ENCODE results near the gene STRA6.
A peak's percentile ranks its signal among the peaks of the same experiment; 100 is the strongest.

The STRA6 gene, protein sequence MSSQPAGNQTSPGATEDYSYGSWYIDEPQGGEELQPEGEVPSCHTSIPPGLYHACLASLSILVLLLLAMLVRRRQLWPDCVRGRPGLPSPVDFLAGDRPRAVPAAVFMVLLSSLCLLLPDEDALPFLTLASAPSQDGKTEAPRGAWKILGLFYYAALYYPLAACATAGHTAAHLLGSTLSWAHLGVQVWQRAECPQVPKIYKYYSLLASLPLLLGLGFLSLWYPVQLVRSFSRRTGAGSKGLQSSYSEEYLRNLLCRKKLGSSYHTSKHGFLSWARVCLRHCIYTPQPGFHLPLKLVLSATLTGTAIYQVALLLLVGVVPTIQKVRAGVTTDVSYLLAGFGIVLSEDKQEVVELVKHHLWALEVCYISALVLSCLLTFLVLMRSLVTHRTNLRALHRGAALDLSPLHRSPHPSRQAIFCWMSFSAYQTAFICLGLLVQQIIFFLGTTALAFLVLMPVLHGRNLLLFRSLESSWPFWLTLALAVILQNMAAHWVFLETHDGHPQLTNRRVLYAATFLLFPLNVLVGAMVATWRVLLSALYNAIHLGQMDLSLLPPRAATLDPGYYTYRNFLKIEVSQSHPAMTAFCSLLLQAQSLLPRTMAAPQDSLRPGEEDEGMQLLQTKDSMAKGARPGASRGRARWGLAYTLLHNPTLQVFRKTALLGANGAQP

DNA sequence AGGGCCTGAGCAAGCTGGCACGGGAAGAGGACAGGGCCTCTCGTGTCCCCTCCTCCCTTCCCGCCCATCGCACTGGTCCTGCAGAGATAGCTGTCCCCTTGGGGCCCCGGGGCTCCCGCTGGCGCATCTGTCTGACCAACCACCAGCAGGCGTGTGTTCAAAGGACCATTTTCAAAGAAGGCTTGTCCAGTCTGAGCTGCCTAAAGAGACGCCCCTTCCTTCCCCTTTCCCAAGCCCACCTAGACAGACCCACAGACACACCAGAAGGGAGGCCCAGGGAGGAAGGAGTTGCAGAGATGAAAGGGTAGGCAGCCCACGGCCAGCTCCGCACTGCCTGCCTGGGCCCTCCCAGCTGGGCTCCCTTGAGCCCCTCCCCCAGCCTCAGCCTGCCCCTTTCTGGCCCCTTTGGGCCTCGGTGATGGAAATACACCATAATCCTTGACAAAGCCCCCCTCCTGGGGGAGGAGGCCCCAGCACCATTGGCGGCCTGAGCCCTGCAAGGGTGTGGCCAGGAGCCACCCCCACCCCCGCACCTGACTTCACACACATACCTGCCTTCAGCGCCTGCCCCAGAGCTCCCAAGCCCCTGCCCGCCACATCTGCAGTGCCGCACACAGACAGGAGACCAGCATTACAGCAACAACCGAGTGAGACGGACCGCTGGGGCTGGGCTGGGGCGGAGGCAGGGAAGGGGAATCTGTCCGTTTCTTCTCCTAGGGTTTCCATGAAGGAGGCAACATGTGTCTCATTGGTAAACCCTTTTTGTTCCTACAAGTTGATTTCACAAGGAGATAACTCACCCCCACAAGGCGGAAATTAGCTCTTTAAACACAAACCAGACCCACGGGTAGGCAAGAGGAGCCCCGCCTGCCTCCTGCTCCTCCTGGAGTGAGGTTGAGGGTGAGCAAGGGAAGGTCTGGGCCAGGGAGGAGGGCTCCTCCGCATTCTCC, at the start of gene STRA6:
Gene STRA6, minus strand, starts transcription at position 336 of the 950 bp plus-strand sequence. CDS start 520 bp downstream, outside the sequence.
- peak; percentile 53 to 84 for DNase-seq

DNA sequence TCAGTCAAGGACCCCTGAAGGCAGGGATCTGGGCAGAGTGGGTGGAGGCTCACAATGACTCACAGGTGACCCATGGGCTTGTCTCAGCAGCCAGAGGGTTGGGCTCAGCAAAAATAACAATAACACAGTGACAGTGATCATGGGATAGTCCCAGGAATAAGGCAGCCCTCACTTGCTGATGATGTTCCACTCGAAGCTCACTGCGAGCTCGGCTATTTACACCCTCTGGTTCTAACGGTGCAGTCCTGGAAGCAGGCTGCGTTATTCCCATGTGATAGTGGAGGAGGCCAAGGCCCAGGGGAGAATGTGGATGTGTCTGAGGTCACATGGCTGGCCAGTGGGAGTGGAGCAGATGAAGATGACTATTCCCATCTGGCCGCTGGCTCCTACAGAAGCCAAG, 49.7 kb upstream of the STRA6 start:
- no peak for DNase-seq

DNA sequence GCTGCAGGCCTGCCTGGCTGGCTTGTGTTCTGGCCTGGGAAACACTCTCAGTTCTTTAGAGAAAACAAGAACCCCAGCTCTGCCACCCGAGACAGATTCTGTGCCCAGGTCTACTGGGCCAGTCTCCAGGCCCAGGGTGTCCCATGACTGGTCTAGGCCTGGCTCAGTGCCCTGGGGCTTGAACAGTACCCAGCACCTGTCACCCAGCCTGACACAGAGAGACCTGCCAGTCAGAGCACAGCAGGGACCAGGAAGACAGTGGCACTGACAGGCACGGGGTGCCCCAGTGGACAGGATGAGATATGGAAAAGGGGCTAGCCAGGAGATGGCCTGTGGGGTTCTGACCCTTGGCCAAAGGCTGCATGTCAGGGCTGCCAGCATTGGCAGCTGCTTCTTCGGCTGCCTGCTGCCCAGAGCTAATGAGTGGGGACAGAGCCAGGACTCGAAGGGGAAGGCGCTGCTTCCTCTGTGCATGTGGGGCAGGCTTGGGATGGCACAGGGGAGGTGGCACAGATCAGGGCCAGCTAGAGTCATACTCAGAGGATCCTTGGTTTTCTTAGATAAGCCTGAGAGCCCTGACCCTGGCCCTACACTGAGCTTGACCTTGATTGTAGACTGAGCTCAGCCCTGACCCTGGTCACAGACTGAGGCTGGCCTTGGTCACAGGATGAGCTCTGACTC, 48.7 kb upstream of the STRA6 start:
- no peak for DNase-seq

DNA sequence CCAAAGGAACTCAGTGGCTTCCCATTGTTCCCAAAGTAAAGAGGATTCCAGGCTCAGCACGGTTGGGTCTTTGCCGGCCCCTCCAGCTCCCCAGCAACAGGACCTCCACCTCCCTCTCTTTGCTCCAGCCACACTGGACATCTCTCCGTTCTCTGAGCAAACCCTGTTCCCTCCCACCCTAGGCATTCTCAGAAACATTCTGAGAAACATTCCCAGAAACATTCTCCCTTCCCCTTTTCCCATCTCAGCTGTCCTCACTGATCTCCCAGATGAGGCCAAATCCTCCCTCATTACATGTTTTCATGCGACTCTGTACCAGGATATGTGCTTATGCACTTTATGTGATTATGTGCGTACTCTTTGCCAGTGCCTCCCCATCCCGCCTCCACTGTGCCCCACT, 47.7 kb upstream of the STRA6 start:
- no peak for DNase-seq

DNA sequence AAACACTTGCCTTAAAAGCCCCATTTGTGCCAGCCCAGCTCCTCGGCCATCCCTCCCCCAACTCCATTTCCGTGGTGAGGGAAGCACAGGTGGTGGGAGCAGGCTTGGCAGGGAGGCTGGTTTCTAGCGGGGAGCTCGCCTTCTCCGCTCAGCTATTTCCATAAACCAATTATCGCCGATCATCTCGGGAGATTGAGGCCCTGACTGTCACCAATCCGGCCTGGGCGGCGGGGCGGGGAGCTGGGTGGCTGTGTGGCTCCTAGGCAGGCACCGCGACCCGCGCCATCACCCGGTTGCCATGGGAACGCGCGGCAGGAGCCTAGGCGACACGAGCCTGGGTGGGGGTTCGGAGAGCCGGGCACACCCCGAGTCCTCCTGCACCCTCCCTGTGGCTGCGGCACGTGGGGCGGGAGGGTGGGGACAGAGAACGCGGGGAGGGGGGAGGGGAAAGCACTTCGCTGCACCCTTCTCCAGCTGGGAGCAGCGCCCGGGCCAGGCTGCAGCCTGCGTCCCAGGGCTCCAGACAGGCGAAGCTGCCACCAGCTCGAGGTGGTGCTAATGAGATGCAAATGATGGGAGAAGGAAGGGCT, 42.9 kb upstream of the STRA6 start:
- peak; percentile 88 to 95 for DNase-seq

DNA sequence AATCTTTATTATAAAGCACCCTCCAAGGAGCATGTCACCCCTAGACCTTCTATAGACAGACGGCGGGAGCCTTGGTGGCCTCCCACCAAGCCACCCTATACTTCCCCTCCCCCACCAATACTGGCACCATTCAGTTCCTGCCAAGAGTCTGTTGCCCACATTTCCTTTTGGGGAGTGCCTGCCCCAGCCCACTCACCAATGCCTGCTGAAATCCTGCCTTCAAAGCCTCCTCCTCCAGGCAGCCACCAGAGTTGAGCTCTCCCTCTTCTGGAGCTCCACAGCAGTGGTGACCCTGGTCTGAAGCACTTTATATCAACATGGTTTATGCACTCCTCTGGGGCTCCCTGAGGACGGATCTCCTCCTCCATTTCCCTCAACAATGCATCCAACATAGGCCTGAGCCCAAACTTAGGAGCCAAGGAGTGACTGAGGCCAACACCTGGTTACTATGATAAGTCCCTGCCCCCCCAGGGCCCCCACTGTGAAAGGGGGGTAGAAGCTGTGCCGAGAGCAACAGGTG, 42.3 kb upstream of the STRA6 start:
- DNase-seq, result no peak

DNA sequence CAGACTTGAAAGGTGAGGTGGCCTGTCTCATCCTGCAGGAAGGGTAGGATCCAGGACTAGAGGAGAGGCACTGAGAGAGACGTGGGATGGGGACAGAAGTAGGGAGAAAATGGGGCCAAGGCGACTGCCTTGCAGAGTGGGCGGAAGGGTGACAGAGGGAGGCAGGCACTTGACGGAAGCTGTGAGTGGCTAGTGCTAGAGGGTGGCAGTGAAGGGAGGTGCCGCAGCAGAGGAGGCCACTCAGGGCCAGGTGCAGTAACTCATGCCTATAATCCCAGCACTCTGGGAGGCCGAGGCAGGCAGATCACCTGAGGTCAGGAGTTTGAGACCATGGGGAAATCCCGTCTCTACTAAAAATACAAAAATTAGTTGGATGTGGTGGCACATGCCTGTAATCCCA, 40.8 kb upstream of the STRA6 start:
- DNase-seq, result no peak

DNA sequence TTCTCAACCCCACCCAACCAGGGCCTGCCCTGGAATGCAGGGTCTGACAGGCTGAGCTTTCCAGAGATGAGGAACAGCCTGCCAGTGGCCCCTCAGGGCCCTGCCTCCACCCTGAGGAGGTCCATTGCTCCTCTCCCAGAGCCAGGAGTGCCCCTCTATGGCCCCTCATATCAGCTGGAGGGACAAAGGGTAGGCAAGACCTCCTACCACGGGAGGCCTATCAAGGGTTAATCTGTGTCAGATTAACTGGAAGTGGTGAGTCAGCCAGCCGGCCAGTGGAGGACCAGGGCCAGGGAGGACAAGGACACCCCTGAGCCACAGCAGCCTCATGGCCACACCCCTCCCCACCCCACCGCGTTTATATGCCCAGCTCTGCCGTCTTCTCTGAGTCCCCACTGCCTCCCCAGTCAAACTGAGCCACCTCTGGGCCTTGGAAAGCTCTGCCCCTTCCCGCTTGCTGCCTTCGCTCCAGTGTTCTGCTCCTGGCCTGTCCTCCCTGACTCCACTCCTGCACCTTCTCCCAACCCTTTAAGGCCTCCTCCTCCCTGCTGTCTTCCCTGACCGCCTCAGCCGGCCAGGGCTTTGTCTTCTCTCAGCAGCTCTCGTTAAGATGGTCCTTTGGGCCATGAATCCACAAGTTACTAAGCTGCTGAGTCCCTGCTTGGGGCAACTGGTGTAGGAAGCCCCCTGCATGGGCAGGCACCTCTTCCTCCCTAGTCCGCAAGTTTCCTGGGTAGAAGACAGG, 40.0 kb upstream of the STRA6 start:
- DNase-seq, result no peak

DNA sequence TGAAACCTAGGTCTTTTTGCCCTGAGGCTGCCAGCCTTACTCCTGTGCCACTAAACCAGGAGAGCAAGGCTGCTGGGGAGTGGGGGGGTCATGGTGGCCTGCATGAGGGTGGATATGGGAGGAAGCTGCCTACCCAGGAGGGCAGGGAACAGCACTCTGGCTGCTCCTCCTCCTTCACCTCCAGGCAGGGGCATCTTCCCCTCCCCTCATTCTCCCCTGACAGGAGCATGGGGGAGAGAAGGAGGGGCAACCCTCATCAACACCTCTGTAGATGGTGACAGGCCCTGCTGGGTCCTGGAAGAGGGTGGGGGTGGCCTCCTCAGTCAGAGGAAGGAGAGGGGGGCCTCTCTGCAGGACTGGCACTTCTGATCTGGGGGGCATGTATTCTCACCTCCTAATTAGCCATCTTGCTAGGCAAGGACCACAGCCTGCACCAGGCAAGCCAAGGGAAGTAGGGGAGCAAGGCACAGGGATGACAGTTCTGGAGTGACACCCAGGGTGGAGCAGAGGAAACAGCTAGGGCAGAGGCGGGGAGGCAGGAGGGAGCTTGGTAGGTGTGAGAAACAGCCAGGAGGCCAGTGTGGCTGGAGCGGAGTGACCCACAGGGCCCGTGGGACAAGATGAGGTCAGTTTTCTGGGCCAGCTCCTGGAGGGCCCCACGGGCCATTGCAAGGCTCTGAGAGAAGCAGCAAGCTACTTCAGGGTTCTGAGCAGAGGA, 38.5 kb upstream of the STRA6 start:
- no peak for DNase-seq

DNA sequence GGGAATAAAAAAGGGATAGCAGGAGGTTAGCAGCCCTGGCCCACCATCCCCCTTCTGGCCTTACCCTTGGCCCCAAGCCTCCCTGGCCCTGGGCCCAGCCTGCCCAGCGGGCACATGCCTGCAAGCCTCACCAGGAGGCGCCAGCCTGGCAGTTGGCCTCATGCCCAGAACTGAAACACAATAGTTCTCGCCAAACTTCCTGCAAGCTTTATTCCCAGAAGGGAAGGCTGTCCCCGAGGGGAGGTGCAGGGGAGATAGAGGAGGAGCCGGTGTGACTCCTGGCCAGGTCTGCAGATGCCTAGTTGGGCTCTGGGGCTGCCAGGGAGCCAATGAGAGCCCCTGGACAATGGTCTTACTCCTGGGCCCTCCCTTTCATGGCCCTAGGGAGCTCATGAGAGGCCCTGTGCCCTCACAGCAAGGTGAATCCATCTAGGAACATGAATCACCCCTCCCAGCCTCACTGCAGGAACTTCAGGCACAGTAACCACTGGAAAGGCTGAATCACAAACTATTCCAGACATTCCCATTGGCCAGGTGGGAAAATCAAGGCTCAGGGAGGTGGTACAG, 37.5 kb upstream of the STRA6 start:
- peak; percentile 87 to 89 for DNase-seq

DNA sequence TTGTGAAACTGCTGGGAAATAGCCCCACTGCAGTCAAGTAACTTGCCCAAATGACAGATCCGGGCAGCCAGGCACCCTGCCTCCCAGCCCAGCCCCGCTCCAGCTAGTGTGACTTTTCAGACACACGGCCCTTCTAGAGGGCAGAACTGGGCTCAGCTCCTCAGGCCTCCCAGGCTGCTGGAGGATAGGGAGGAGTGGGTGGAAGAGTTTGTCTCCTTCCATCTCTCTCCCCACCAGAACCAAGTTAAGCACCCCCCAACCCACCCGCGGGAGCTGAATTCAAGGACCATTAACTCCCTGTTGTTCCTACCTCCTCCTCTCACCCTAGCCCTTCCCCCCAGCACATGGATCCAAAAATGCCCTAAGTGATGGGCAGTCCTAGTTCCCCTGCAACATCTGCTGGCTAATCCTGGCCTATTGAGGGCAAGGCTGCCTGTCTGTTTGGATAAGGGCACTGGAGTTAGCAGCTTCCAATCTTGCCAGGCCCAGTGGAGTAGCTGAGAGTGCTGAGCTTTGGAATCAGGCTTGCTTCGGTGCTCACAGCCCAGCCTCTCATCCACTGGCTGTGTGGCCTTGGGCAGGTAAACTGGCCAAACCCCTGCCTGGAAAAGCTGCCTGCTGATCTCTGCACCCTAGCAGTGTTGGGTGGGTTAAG, 36.6 kb upstream of the STRA6 start:
- no peak for DNase-seq

DNA sequence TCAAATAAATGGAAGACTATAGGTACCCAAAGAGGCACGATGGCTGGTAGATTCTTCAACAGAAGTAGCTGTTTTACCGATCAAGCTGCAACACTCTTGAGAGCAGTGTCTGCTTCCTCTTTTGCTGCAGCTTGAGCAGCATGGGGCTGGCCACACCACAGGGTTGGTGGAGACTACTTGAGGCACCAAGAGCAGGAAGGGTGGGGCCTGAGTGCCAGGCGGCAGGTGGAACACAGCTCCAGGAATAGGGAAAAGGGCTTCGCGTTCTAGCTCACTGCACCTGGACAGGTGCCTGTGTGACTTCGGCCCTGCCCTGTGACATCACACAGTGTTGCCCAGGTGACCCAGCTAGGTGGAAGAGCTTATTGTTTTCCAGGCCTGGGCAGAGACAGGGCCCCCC, 33.4 kb upstream of the STRA6 start, which contains the start of gene CCDC33:
Gene CCDC33, plus strand, starts transcription at position 365 of the 400 bp plus-strand sequence. CDS start 394 bp downstream, outside the sequence.
- DNase-seq, result peak; percentile 57 to 87

DNA sequence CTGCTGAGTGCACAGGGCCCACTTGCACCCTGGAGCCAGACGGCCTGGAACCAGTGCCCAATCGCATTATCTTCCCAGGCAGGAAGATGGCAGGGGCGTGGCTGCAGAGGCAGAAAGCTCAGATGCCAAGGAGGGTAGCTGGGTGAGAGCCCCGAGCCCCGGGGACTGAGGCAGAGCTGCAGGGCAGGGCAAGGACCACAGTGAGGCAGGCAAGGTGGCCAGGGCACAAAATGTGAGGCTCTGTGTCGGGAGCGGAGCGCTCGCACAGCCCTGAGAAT, 31.9 kb upstream of the STRA6 start:
- DNase-seq, result no peak

DNA sequence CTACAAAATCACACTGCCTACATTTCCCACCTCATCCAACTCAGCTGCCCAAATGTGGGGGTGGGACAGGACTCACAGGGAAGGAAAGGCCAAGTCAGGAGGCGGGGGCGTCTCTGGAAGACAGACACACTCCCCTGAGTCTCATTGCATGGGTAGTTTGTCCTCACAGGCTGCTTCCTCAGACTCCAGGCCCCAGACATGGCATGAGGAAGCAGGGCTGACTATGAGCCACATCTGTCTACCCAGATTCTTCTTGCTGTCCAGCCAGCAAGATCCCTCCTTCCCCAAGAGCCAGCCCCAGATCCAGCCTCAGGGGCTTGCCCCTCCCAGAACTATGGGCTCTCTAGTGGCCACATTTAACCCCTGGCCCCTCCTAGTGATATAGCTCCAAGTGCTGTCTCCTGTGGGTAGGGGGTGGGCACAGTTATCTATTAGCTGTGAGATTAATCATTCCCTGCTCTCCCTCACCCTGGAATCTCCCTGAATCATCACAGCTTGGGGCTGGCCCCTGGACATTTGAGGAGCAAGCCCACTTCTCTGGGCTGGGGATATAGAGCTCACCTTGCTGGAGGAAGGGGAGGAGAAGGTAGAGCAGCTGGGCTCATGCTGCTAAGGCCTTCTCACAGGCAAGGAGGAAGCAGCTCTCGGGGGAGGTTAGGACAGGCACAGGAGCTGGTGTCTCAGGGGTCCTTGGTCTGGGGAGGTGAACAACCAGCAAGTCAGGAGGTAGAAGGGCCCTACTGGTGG, 31.4 kb upstream of the STRA6 start:
- no peak for DNase-seq

DNA sequence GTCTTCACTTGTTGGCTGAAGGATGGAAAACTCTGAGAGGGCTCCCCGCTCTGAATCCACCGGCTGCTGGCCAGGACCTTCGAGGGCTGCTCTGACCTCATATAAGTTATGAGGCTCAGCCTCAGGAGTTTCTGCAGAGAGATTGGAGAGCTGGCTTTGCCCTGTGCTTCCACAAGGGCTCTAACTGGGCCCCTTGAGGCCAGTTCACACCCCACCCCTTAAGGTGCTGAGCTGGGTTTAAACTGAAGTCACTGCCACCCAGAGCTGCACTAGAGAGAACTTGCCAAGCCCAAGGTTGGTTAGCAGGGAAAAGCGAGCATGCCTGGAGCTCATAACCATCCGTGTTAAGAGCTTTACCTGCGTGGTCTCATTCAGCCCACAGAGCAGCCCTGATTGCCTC, 30.8 kb upstream of the STRA6 start:
- DNase-seq, result no peak

DNA sequence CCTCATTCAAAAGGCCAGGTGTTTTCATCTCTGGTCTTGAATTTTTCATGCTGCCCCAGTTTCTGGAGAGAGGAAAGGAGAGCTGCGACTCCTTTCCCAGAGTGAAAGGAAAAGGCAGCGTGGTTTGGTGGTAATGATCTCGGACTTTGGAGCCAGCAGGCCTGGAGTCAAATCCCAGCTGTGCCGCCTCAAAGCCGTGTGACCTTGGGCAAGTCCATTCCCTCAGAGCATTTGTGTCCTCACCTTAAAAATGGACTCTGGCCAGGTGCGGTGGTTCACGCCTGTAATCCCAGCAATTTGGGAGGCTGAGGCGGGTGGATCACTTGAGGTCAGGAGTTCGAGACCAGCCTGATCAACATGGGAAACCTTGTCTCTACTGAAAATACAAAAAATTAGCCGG, 28.9 kb upstream of the STRA6 start:
- no peak for DNase-seq

DNA sequence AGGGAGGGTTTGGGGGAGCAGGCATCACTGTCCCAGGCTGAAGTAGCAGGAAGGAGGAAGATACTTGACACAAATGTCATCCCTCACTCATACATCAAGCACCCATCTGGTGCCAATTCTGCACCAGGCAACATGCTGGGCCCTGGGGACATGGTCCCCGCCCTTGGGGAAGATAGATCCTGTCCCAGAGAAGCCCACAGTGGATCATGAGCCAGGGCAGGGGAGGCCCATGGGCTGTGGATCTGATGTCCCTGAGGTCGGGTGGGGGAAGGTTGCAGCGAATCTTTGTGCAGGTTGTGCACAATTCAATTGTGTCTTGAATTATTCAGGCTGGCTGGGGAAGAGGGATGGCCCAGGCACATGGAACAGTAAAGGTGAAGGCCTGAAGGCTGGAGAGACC, 27.1 kb upstream of the STRA6 start:
- no peak for DNase-seq

DNA sequence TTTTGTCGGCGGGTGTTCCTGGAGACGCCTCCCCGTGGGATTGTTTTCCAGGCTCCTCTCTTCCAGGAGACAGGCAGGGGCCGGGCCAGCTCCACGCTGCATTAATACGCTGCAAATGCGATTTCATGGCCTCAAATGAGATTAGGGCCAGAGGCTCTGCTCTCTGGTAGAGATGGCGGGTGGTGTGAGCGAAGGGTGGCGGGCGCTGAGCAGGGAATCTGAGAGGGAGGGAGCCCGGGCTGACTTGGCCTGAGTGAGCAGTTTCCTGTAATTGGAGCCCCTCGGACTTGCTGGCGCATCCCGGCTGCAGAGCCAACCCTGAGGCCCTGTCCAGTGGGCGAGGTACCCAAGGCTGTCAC, 26.1 kb upstream of the STRA6 start:
- DNase-seq, result no peak

Measured in NCI-H526 (cell line).